HPDE6-E6E7 (cell line): ENCODE data around the gene ANKRD62.
"Not testable (repeated sequence)": the region's sequence is repeated elsewhere in the genome, so short reads cannot be mapped to it uniquely, and the experiment has no call there.

ENCODE experiments used
- DNase-seq: peaks from one replicate; pipeline ENCODE4 v3.0.0; 2011; ENCODE audit warnings: missing footprints; ENCODE audit errors: extremely low spot score

The ANKRD62 gene

GRCh38 chr18:12065397-12065796, 28.2 kb upstream of the ANKRD62 start:
- no peak for DNase-seq

- DNase-seq, result no peak
These were observed 26.6 kb upstream of the ANKRD62 start for GRCh38 chr18:12066910-12067511.

- DNase-seq, result no peak
These were observed 26.0 kb upstream of the ANKRD62 start for GRCh38 chr18:12067671-12068070.

- not testable (repeated sequence) for DNase-seq
These were observed 25.2 kb upstream of the ANKRD62 start for GRCh38 chr18:12068316-12068949.

GRCh38 chr18:12068950-12069320, 24.7 kb upstream of the ANKRD62 start:
- no peak for DNase-seq

GRCh38 chr18:12071066-12071465, 22.6 kb upstream of the ANKRD62 start:
- DNase-seq, result not testable (repeated sequence)

- DNase-seq, result no peak
These were observed 20.6 kb upstream of the ANKRD62 start for GRCh38 chr18:12072996-12073395.

GRCh38 chr18:12074736-12075135, 18.9 kb upstream of the ANKRD62 start:
- no peak for DNase-seq

GRCh38 chr18:12076424-12077140, 17.1 kb upstream of the ANKRD62 start:
- DNase-seq, result peak; percentile 27

- DNase-seq, result not testable (repeated sequence)
These were observed 15.6 kb upstream of the ANKRD62 start for GRCh38 chr18:12077994-12078393.

GRCh38 chr18:12079491-12080237, 14.0 kb upstream of the ANKRD62 start:
- DNase-seq, result no peak

- DNase-seq, result no peak
These were observed 8.5 kb upstream of the ANKRD62 start for GRCh38 chr18:12085136-12085535.

GRCh38 chr18:12085786-12086185, 7.9 kb upstream of the ANKRD62 start:
- no peak for DNase-seq

- no peak for DNase-seq
These were observed 7.4 kb upstream of the ANKRD62 start for GRCh38 chr18:12086249-12086648.

- no peak for DNase-seq
These were observed 6.8 kb upstream of the ANKRD62 start for GRCh38 chr18:12086677-12087470.

- no peak for DNase-seq
These were observed 6.1 kb upstream of the ANKRD62 start for GRCh38 chr18:12087471-12088025.

- no peak for DNase-seq
These were observed 5.5 kb upstream of the ANKRD62 start for GRCh38 chr18:12088096-12088495.

- no peak for DNase-seq
These were observed 4.8 kb upstream of the ANKRD62 start for GRCh38 chr18:12088731-12089375.

GRCh38 chr18:12091538-12092141, 2.0 kb upstream of the ANKRD62 start:
- no peak for DNase-seq
